HepG2 (cell line): ENCODE data around the gene OVOL3. TPM values are rescaled to one million over a fixed set of nuclear protein-coding genes. Genes with fewer than 3 reads are reported as not detected.
A peak's percentile ranks its signal among the peaks of the same experiment; 100 is the strongest.

Experiments used
- BORCS8-MEF2B ChIP-seq: sonication (generic); formaldehyde crosslinking; IDR thresholded peaks from 2 replicates; pipeline ENCODE4 v1.8.0; 2022; ENCODE audit warnings: mild to moderate bottlenecking, missing genetic modification reagents
- CENPT ChIP-seq: sonication (generic); formaldehyde crosslinking; IDR thresholded peaks from 2 replicates; pipeline ENCODE4 v1.8.0; 2022; ENCODE audit warnings: low read depth, mild to moderate bottlenecking, moderate library complexity, missing genetic modification reagents
- EP300 ChIP-seq, 3 experiments: sonication (generic) in 1 of 3; formaldehyde crosslinking in 1 of 3; IDR thresholded peaks; 2 replicates each; pipeline versions ENCODE4 v1.5.1 to v1.6.1; 2011 to 2020; ENCODE audit warnings: low read depth in 2 of 3, low read length in 2 of 3, borderline replicate concordance in 1 of 3, improper control_type of control experiment in 1 of 3, mild to moderate bottlenecking in 1 of 3, missing genetic modification reagents in 1 of 3, moderate library complexity in 1 of 3
- IKZF1 ChIP-seq: fragments of 450-650 bp; IDR thresholded peaks from 2 replicates; pipeline ENCODE4 v1.7.1; 2016
- JUNB ChIP-seq: sonication (generic); formaldehyde crosslinking; IDR thresholded peaks from 2 replicates; pipeline ENCODE4 v1.8.0; 2022; ENCODE audit warnings: missing genetic modification reagents, mild to moderate bottlenecking, borderline replicate concordance
- KMT2B ChIP-seq: IDR thresholded peaks from 2 replicates; pipeline ENCODE4 v1.6.1; 2016; ENCODE audit warnings: missing genetic modification reagents, missing compliant biosample characterization
- MEIS1 ChIP-seq: sonication (generic); formaldehyde crosslinking; IDR thresholded peaks from 2 replicates; pipeline ENCODE4 v1.9.0; 2021; ENCODE audit warnings: mild to moderate bottlenecking, missing genetic modification reagents, moderate library complexity, borderline replicate concordance
- MEIS2 ChIP-seq: sonication (generic); formaldehyde crosslinking; IDR thresholded peaks from 2 replicates; pipeline ENCODE4 v1.9.0; 2021; ENCODE audit warnings: mild to moderate bottlenecking, missing genetic modification reagents
- PPARG ChIP-seq: conservative IDR thresholded peaks from 2 replicates; pipeline ENCODE4 v1.6.1; 2016; ENCODE audit warnings: missing biosample characterization, missing genetic modification reagents
- PRPF4 ChIP-seq: fragments of 200-400 bp; formaldehyde crosslinking; IDR thresholded peaks from 2 replicates; pipeline ENCODE4 v1.6.1; 2016; ENCODE audit warnings: low read length, low read depth; ENCODE audit not compliant: poor library complexity, severe bottlenecking
- SAP130 ChIP-seq: IDR thresholded peaks from 2 replicates; pipeline ENCODE4 v1.6.1; 2016; ENCODE audit warnings: low read depth
- SIX4 ChIP-seq: sonication (generic); formaldehyde crosslinking; IDR thresholded peaks from 2 replicates; pipeline ENCODE4 v1.4.0; 2020; ENCODE audit warnings: missing genetic modification reagents
- ZBTB42 ChIP-seq: sonication (generic); formaldehyde crosslinking; IDR thresholded peaks from 2 replicates; pipeline ENCODE4 v1.5.0; 2020; ENCODE audit warnings: mild to moderate bottlenecking, missing genetic modification reagents
- ZNF343 ChIP-seq: sonication (generic); formaldehyde crosslinking; IDR thresholded peaks from 2 replicates; pipeline ENCODE4 v1.4.0; 2020; ENCODE audit warnings: mild to moderate bottlenecking, missing genetic modification reagents
- ZNF431 ChIP-seq: sonication (generic); formaldehyde crosslinking; IDR thresholded peaks from 2 replicates; pipeline ENCODE4 v1.9.0; 2022; ENCODE audit warnings: missing genetic modification reagents, low read depth, mild to moderate bottlenecking, borderline replicate concordance
- ZNF546 ChIP-seq: sonication (generic); formaldehyde crosslinking; conservative IDR thresholded peaks from 2 replicates; pipeline ENCODE4 v1.8.1; 2023; ENCODE audit warnings: mild to moderate bottlenecking, missing genetic modification reagents
- ZNF570 ChIP-seq: sonication (generic); formaldehyde crosslinking; IDR thresholded peaks from 2 replicates; pipeline ENCODE4 v1.4.0; 2020; ENCODE audit warnings: mild to moderate bottlenecking, missing genetic modification reagents, borderline replicate concordance
- ZNF672 ChIP-seq: sonication (generic); formaldehyde crosslinking; IDR thresholded peaks from 2 replicates; pipeline ENCODE4 v1.8.1; 2022; ENCODE audit warnings: missing genetic modification reagents
- ZNF7 ChIP-seq: IDR thresholded peaks from 2 replicates; pipeline ENCODE4 v1.6.1; 2016; ENCODE audit warnings: missing biosample characterization, missing genetic modification reagents
- ZNF850 ChIP-seq: sonication (generic); formaldehyde crosslinking; conservative IDR thresholded peaks from 2 replicates; pipeline ENCODE4 v1.9.0; 2021; ENCODE audit warnings: mild to moderate bottlenecking, missing genetic modification reagents
- polyA plus RNA-seq, 8 experiments: library from polyadenylated mRNA; depleted of rRNA in 3 of 8; stranded (reverse) in 7 of 8; unstranded in 1 of 8; fragments of >200 nt; fragmentation: Illumina TruSeq in 4 of 8; extraction: Trizol in 4 of 8; gene quantifications; 2 replicates each; pipeline versions ENCODE4 v1.2.1 to v1.2.3, GENCODE V29; 2011 to 2016; ENCODE audit warnings: low read depth in 4 of 8, missing spikeins in 1 of 8, mixed read lengths in 1 of 8; ENCODE audit not compliant: insufficient read depth in 1 of 8
- total RNA-seq, 5 experiments: library from RNA; depleted of rRNA; stranded (reverse); fragments of >200 nt; fragmentation: Illumina TruSeq; extraction: Trizol; gene quantifications; 2 replicates each; pipeline ENCODE4 v1.2.3, GENCODE V29; 2016; ENCODE audit warnings: low read depth in 1 of 5
- TF ChIP-seq, protein P1 (sequence below): sonication (generic); formaldehyde crosslinking; IDR thresholded peaks from 2 replicates; pipeline ENCODE4 v1.9.0; 2021; ENCODE audit warnings: missing genetic modification reagents, borderline replicate concordance
- TF ChIP-seq, protein P2 (sequence below): sonication (generic); IDR thresholded peaks from 2 replicates; pipeline ENCODE4 v1.6.1; 2016; ENCODE audit warnings: low read depth, borderline replicate concordance
- TF ChIP-seq, protein P3 (sequence below): sonication (generic); formaldehyde crosslinking; IDR thresholded peaks from 2 replicates; pipeline ENCODE4; 2020; ENCODE audit warnings: missing genetic modification reagents, mild to moderate bottlenecking, borderline replicate concordance

The OVOL3 gene
- total and polyA plus RNA-seq, 2 of the 13 experiments (the other 11 are each of a cell fraction or from before 2014, with no cell fraction given), result not detected

DNA sequence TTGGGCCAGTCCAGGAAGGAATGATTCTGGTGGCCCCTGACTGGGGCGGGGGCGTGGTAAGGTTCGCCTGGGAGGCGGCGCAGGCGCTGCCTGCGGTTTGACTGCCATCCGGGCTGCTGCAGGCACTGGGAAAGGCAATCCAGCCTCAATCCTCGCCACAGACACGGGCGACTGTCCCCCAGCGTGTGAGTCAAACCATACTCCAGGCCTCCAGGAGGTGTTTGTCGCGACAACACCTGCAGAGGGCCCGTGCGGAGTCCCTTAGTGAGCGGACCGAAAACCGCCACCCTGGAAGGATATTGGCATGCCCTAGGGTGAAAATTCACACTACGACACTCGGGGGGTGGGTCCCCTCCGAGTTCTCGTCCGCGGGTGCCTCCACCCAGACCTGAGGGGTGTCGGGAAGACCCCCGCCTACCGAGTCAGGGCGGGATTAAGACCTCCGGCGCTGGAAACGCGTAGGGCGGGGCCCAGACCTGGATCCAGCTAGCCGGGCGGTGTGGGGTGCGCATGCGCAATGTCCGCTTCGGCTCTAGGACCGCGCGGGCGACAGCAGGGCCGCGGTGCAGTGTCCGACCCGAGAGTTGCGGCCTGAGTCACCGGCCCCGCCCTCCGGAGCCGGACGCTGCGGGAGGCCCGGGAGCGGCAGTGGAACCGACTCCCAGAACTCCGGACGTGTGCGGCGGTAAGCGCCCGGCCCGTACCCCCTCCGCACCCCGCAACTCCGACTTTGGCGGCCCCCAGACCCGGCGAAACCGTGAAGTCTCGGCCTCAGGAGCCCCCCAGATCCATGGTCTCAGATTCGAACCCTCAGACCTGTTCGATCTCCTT lies 28.7 kb downstream of the OVOL3 start, which contains the start of gene CAPNS1 (continued):
- TF ChIP-seq, protein P1, sequence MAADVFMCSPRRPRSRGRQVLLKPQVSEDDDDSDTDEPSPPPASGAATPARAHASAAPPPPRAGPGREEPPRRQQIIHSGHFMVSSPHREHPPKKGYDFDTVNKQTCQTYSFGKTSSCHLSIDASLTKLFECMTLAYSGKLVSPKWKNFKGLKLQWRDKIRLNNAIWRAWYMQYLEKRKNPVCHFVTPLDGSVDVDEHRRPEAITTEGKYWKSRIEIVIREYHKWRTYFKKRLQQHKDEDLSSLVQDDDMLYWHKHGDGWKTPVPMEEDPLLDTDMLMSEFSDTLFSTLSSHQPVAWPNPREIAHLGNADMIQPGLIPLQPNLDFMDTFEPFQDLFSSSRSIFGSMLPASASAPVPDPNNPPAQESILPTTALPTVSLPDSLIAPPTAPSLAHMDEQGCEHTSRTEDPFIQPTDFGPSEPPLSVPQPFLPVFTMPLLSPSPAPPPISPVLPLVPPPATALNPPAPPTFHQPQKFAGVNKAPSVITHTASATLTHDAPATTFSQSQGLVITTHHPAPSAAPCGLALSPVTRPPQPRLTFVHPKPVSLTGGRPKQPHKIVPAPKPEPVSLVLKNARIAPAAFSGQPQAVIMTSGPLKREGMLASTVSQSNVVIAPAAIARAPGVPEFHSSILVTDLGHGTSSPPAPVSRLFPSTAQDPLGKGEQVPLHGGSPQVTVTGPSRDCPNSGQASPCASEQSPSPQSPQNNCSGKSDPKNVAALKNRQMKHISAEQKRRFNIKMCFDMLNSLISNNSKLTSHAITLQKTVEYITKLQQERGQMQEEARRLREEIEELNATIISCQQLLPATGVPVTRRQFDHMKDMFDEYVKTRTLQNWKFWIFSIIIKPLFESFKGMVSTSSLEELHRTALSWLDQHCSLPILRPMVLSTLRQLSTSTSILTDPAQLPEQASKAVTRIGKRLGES (CRISPR knock-in tag), result no peak
- TF ChIP-seq SAP130 (peak; percentile 89), ZNF343 (CRISPR knock-in tag) (0 out of 2 replicates have a peak, but pooled peaks have one; percentile 64), SIX4 (CRISPR knock-in tag) (no peak), ZNF850 (CRISPR knock-in tag) (no peak; the same call in 1 of the 2 replicates), ZNF546 (CRISPR knock-in tag) (0 out of 2 replicates have a peak, but pooled peaks have one; percentile 50), PRPF4 (no peak), KMT2B (peak; percentile 27; the same call in 1 of the 2 replicates), EP300 (IDR thresholded peaks at IDR 0.05; ENCODE audit: low read depth in 2 of 2, low read length in 2 of 2) (no peak), EP300 (CRISPR knock-in tag; IDR thresholded peaks at IDR 0.05; ENCODE audit: borderline replicate concordance) (no peak), PPARG (CRISPR knock-in tag) (peak; percentile 67), ZNF672 (no peak), ZBTB42 (CRISPR knock-in tag) (no peak), ZNF570 (no peak), IKZF1 (no peak), ZNF431 (CRISPR knock-in tag) (0 out of 2 replicates have a peak, but pooled peaks have one; percentile 56), BORCS8-MEF2B (CRISPR knock-in tag) (peak; percentile 87; the same call in 1 of the 2 replicates), ZNF7 (CRISPR knock-in tag) (no peak), MEIS1 (CRISPR knock-in tag) (no peak; the same call in 1 of the 2 replicates), MEIS2 (CRISPR knock-in tag) (peak; percentile 82; the same call in 1 of the 2 replicates), JUNB (CRISPR knock-in tag) (no peak), CENPT (no peak)
- TF ChIP-seq, protein P2, sequence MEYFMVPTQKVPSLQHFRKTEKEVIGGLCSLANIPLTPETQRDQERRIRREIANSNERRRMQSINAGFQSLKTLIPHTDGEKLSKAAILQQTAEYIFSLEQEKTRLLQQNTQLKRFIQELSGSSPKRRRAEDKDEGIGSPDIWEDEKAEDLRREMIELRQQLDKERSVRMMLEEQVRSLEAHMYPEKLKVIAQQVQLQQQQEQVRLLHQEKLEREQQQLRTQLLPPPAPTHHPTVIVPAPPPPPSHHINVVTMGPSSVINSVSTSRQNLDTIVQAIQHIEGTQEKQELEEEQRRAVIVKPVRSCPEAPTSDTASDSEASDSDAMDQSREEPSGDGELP, result peak; percentile 60; the same call in 1 of the 2 replicates
- TF ChIP-seq, protein P3, sequence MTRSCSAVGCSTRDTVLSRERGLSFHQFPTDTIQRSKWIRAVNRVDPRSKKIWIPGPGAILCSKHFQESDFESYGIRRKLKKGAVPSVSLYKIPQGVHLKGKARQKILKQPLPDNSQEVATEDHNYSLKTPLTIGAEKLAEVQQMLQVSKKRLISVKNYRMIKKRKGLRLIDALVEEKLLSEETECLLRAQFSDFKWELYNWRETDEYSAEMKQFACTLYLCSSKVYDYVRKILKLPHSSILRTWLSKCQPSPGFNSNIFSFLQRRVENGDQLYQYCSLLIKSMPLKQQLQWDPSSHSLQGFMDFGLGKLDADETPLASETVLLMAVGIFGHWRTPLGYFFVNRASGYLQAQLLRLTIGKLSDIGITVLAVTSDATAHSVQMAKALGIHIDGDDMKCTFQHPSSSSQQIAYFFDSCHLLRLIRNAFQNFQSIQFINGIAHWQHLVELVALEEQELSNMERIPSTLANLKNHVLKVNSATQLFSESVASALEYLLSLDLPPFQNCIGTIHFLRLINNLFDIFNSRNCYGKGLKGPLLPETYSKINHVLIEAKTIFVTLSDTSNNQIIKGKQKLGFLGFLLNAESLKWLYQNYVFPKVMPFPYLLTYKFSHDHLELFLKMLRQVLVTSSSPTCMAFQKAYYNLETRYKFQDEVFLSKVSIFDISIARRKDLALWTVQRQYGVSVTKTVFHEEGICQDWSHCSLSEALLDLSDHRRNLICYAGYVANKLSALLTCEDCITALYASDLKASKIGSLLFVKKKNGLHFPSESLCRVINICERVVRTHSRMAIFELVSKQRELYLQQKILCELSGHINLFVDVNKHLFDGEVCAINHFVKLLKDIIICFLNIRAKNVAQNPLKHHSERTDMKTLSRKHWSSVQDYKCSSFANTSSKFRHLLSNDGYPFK (CRISPR knock-in tag), result peak; percentile 68; the same call in 1 of the 2 replicates
